ENCODE results near the gene COX14.

The COX14 gene

GRCh38 chr12:50097952-50098351 is 14.1 kb upstream of the COX14 start:
- no peak overlapping the region for H3K27ac ChIP-seq
- no peak for TF ChIP-seq CTCF (conservative IDR thresholded peaks at IDR 0.05)

GRCh38 chr12:50099302-50100008 is 12.6 kb upstream of the COX14 start:
- no peak overlapping the region for H3K27ac ChIP-seq
- TF ChIP-seq CTCF (conservative IDR thresholded peaks at IDR 0.05) = no peak

GRCh38 chr12:50100561-50100960 is 11.5 kb upstream of the COX14 start:
- H3K27ac ChIP-seq = no peak overlapping the region
- TF ChIP-seq CTCF (conservative IDR thresholded peaks at IDR 0.05) = no peak

- TF ChIP-seq CTCF (conservative IDR thresholded peaks at IDR 0.05) = peak; percentile 69
- H3K27ac ChIP-seq = no peak overlapping the region
Observed at GRCh38 chr12:50101663-50102062, 10.4 kb upstream of the COX14 start.

- H3K27ac ChIP-seq = no peak overlapping the region
- no peak for TF ChIP-seq CTCF (conservative IDR thresholded peaks at IDR 0.05)
Observed at GRCh38 chr12:50102131-50102531, 9.9 kb upstream of the COX14 start.

- H3K27ac ChIP-seq = no peak overlapping the region
- no peak for TF ChIP-seq CTCF (conservative IDR thresholded peaks at IDR 0.05)
Observed at GRCh38 chr12:50102646-50103309, 9.3 kb upstream of the COX14 start.

- TF ChIP-seq CTCF (conservative IDR thresholded peaks at IDR 0.05) = no peak
- peak overlapping the region; percentile 43 for H3K27ac ChIP-seq
Observed at GRCh38 chr12:50103351-50103750, 8.7 kb upstream of the COX14 start.

All from VCaP (cell line).